Measurements from ENCODE around the gene METTL27. TPM values are rescaled to one million over a fixed set of nuclear protein-coding genes. Genes with fewer than 3 reads are reported as not detected.
"Not testable (repeated sequence)": the region's sequence is repeated elsewhere in the genome, so short reads cannot be mapped to it uniquely, and the experiment has no call there.

Gene METTL27
- polyA plus RNA-seq, 3 donors, result 1.1 to 2.1 (median 1.2) TPM

DNA sequence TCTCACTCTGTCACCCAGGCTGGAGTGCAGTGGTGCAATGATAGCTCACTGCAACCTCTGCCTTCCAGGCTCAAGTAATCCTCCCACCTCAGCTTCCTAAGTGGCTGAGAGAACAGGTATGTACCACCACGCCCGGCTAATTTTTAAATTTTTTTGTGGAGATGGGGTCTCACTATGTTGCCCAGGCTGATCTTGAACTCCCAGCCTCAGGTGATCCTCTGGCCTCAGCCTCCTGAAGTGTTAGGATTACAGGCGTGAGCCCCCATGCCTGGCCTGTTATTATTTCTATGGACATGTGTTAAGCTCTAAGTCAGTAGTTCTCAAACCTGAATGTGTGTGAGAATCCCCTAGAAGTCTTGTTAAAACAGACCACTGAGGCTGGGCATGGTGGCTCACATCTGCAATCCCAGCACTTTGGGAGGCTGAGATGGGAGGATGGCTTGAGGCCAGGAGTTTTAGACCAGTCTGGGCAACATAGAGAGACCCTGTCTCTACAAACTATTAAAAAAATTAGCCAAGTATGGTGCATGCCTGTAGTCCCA is 43.2 kb upstream of the METTL27 start:
- TF ChIP-seq, protein P1, sequence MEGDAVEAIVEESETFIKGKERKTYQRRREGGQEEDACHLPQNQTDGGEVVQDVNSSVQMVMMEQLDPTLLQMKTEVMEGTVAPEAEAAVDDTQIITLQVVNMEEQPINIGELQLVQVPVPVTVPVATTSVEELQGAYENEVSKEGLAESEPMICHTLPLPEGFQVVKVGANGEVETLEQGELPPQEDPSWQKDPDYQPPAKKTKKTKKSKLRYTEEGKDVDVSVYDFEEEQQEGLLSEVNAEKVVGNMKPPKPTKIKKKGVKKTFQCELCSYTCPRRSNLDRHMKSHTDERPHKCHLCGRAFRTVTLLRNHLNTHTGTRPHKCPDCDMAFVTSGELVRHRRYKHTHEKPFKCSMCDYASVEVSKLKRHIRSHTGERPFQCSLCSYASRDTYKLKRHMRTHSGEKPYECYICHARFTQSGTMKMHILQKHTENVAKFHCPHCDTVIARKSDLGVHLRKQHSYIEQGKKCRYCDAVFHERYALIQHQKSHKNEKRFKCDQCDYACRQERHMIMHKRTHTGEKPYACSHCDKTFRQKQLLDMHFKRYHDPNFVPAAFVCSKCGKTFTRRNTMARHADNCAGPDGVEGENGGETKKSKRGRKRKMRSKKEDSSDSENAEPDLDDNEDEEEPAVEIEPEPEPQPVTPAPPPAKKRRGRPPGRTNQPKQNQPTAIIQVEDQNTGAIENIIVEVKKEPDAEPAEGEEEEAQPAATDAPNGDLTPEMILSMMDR (IDR thresholded peaks at IDR 0.05), result no peak
- Histone ChIP-seq H3K27me3 (ENCODE audit: control insufficient read depth in 2 of 2, insufficient read depth in 2 of 2, low read length in 2 of 2) (peaks cover 7 to 23% of the 10 kb centered on the region in 2 donors), H3K4me1 (ENCODE audit: control insufficient read depth in 1 of 2, insufficient read depth in 2 of 2, low read length in 2 of 2) (no peaks in the 10 kb centered on the region), H3K36me3 (replicated peaks in 1 of 2; ENCODE audit: control insufficient read depth in 1 of 2, insufficient read depth in 2 of 2, low read length in 2 of 2) (no peaks in the 10 kb centered on the region), H3K79me2 (ENCODE audit: insufficient read depth, low read length) (no peaks in the 10 kb centered on the region), H3K4me3 (replicated peaks in 1 of 3; ENCODE audit: low read depth in 2 of 3, low read length in 3 of 3) (no peak overlapping the region), H3K4me2 (replicated peaks; ENCODE audit: extremely low read depth, low read length, poor library complexity, severe bottlenecking) (no peak overlapping the region), H3K9me3 (replicated peaks in 1 of 2; ENCODE audit: control insufficient read depth in 1 of 2, insufficient read depth in 1 of 2, low read length in 2 of 2) (no peaks in the 10 kb centered on the region), H3K27ac (ENCODE audit: low read depth in 1 of 2, low read length in 2 of 2) (no peak overlapping the region), H4K20me1 (ENCODE audit: insufficient read depth, low read length) (no peaks in the 10 kb centered on the region), H2AFZ (ENCODE audit: insufficient read depth, low read depth, low read length, poor library complexity, severe bottlenecking) (no peak overlapping the region), H3K9ac (ENCODE audit: insufficient read depth, low read length, poor library complexity, severe bottlenecking) (no peak overlapping the region)
- Mint-ChIP-seq H3K27ac (no peak overlapping the region), H3K9me3 (peaks cover 0 to 5% (median 0%) of the 10 kb centered on the region in 7 donors), H3K27me3 (ENCODE audit: low read depth in 3 of 3) (peaks cover 28 to 46% (median 42%) of the 10 kb centered on the region in 3 donors), H3K4me1 (peaks cover 11% of the 10 kb centered on the region), H3K36me3 (peaks cover 0 to 2% of the 10 kb centered on the region in 2 donors), H3K4me3 (peak overlapping the region in 1 of 2 donors; percentile 62)
- intact Hi-C loops (cut with micrococcal nuclease), result no loop called here
- WGBS (ENCODE audit: insufficient coverage), result 86% methylated on average over 1 of the region's 3 CpGs
- no peak for DNase-seq

DNA sequence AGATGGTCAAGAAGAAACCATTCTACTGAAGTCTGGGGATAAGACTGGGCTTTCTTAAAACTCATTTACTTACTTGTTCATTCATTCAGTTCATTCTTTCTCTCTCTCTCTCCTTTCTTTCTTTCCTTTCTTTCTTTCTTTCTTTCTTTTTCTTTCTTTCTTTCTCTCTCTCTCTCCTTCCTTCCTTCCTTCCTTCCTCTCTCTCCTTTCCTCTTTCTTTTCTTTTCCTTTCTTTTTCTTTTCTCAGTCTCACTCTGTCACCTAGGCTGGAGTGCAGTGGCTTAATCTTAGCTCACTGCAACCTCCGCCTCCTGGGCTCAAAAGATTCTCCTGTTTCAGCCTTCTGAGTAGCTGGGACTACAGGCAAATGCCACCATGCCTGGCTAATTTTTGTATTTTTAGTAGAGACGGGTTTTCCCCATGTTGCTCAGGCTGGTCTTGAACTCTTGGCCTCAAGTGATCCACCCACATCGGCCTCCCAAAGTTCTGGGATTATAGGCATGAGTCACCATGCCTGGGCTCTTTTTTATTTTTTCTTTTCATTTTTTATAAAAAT is 42.6 kb upstream of the METTL27 start:
- intact Hi-C loops (cut with micrococcal nuclease); H3K9me3 ChIP-seq (replicated peaks in 1 of 2; ENCODE audit: control insufficient read depth in 1 of 2, insufficient read depth in 1 of 2, low read length in 2 of 2); H3K27ac ChIP-seq (ENCODE audit: low read depth in 1 of 2, low read length in 2 of 2); H3K4me1 ChIP-seq (ENCODE audit: control insufficient read depth in 1 of 2, insufficient read depth in 2 of 2, low read length in 2 of 2); H4K20me1 ChIP-seq (ENCODE audit: insufficient read depth, low read length); H3K9me3 Mint-ChIP-seq; H3K27ac Mint-ChIP-seq; H2AFZ ChIP-seq (ENCODE audit: insufficient read depth, low read depth, low read length, poor library complexity, severe bottlenecking); H3K36me3 ChIP-seq (replicated peaks in 1 of 2; ENCODE audit: control insufficient read depth in 1 of 2, insufficient read depth in 2 of 2, low read length in 2 of 2); DNase-seq; H3K9ac ChIP-seq (ENCODE audit: insufficient read depth, low read length, poor library complexity, severe bottlenecking); H3K36me3 Mint-ChIP-seq; H3K4me3 ChIP-seq (replicated peaks in 1 of 3; ENCODE audit: low read depth in 2 of 3, low read length in 3 of 3); H3K4me1 Mint-ChIP-seq; H3K4me2 ChIP-seq (replicated peaks; ENCODE audit: extremely low read depth, low read length, poor library complexity, severe bottlenecking); H3K79me2 ChIP-seq (ENCODE audit: insufficient read depth, low read length): not testable (repeated sequence)
- 100% methylated on average over 1 of the region's 3 CpGs for WGBS (ENCODE audit: insufficient coverage)
- peaks cover 7 to 23% of the 10 kb centered on the region in 2 donors for H3K27me3 ChIP-seq (ENCODE audit: control insufficient read depth in 2 of 2, insufficient read depth in 2 of 2, low read length in 2 of 2)
- H3K27me3 Mint-ChIP-seq (ENCODE audit: low read depth in 3 of 3), result peaks cover 25 to 48% (median 40%) of the 10 kb centered on the region in 3 donors
- H3K4me3 Mint-ChIP-seq, result peak overlapping the region in 1 of 2 donors; percentile 39
